Common myeloid progenitor, CD34-positive (primary cell): ENCODE results near the gene KIAA1217.

Source experiments
- CTCF ChIA-PET: fragments of 350-600 bp; sonication (Branson Sonifier 250); formaldehyde crosslinking; loops from one replicate; lab custom pipeline; 2021; ENCODE audit warnings: antibody characterized with exemption; lab: Charles Lee
- POLR2A ChIA-PET: fragments of 350-600 bp; sonication (Branson Sonifier 250); formaldehyde crosslinking; loops from one replicate; lab custom pipeline; 2021; ENCODE audit warnings: antibody characterized with exemption; lab: Charles Lee
- DNase-seq, 3 donors: peaks; one replicate each; pipeline versions ENCODE4 v3.0.0 to v3.0.0-alpha.2; 2013
- H3K27ac ChIP-seq, 2 experiments: 1 replicate in 1 of 2; 2 replicates in 1 of 2; pipeline ENCODE4 v1.7.0; 2013; ENCODE audit warnings: inconsistent platforms in 2 of 2, low read length in 2 of 2, mild to moderate bottlenecking in 2 of 2, low read depth in 1 of 2, moderate library complexity in 1 of 2; ENCODE audit not compliant: severe bottlenecking in 2 of 2, insufficient read depth in 1 of 2, poor library complexity in 1 of 2
- H3K27me3 ChIP-seq, 5 experiments: replicated peaks in 2 of 5; 1 replicate in 3 of 5; 2 replicates in 2 of 5; pipeline versions ENCODE4 v1.6.1 to v1.7.0; 2013; ENCODE audit warnings: low read length in 4 of 5, mild to moderate bottlenecking in 2 of 5, moderate library complexity in 2 of 5, inconsistent platforms in 1 of 5; ENCODE audit not compliant: insufficient read depth in 5 of 5, control insufficient read depth in 4 of 5
- H3K36me3 ChIP-seq, 4 experiments: 1 replicate in 2 of 4; 2 replicates in 2 of 4; pipeline versions ENCODE4 v1.6.1 to v1.7.0; 2013; ENCODE audit warnings: low read length in 3 of 4, control low read depth in 1 of 4, mild to moderate bottlenecking in 1 of 4; ENCODE audit not compliant: control insufficient read depth in 4 of 4, insufficient read depth in 4 of 4
- H3K4me1 ChIP-seq, 4 experiments: 1 replicate in 3 of 4; 2 replicates in 1 of 4; pipeline versions ENCODE4 v1.6.1 to v1.7.1; 2013; ENCODE audit warnings: low read length in 3 of 4, mild to moderate bottlenecking in 3 of 4, control low read depth in 1 of 4, inconsistent platforms in 1 of 4, moderate library complexity in 1 of 4; ENCODE audit not compliant: control insufficient read depth in 4 of 4, insufficient read depth in 4 of 4; ENCODE audit errors: control extremely low read depth in 1 of 4
- H3K4me3 ChIP-seq, 7 experiments: 1 replicate in 4 of 7; 2 replicates in 3 of 7; pipeline versions ENCODE4 v1.5.1 to v1.7.0; 2013; ENCODE audit warnings: mild to moderate bottlenecking in 7 of 7, low read length in 6 of 7, moderate library complexity in 6 of 7, inconsistent platforms in 2 of 7, low read depth in 2 of 7, control low read depth in 1 of 7; ENCODE audit not compliant: insufficient read depth in 4 of 7, control insufficient read depth in 1 of 7; ENCODE audit errors: extremely low read depth in 1 of 7
- H3K9me3 ChIP-seq, 5 experiments: 1 replicate in 4 of 5; 2 replicates in 1 of 5; pipeline versions ENCODE4 v1.6.1 to v1.7.1; 2013; ENCODE audit warnings: low read length in 4 of 5, mild to moderate bottlenecking in 2 of 5, inconsistent platforms in 1 of 5, low read depth in 1 of 5, moderate library complexity in 1 of 5; ENCODE audit not compliant: control insufficient read depth in 4 of 5, insufficient read depth in 2 of 5; ENCODE audit errors: control extremely low read depth in 1 of 5
- WGBS: methylation state at CpG from one replicate; pipeline ENCODE4 v1.1.5; 2013; ENCODE audit not compliant: insufficient coverage; 5-methylcytosine and 5-hydroxymethylcytosine counted together

KIAA1217 gene

DNA sequence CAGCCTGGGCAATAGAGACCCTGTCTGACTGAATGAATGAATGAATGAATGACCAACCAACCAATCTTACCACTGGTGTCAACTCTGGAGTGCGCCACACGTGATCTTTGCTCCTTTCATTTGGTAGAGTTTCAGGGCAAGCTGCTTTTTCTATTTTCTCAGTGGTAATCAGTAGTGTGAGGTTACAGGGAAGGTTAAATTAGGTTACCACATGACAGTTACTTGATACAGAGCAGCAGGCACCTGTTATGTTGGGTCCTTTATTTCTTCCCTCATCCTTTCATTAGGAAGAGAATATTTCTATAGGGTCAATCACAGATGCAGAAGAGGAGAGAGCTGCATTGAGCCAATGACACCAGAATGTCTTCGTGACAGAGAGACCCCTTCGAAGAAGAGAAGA, 167.8 kb downstream of the KIAA1217 start:
- H3K36me3 ChIP-seq = no peaks in the 10 kb centered on the region
- WGBS = 90% methylated on average over 2 of the region's 4 CpGs
- ChIA-PET CTCF (no interaction called here), POLR2A (no interaction called here)
- H3K27me3 ChIP-seq = peaks cover 0 to 3% (median 0%) of the 10 kb centered on the region in 5 experiments
- H3K27ac ChIP-seq = no peak overlapping the region
- no peaks in the 10 kb centered on the region for H3K9me3 ChIP-seq
- no peaks in the 10 kb centered on the region for H3K4me1 ChIP-seq
- no peak overlapping the region for H3K4me3 ChIP-seq
- DNase-seq = no peak

DNA sequence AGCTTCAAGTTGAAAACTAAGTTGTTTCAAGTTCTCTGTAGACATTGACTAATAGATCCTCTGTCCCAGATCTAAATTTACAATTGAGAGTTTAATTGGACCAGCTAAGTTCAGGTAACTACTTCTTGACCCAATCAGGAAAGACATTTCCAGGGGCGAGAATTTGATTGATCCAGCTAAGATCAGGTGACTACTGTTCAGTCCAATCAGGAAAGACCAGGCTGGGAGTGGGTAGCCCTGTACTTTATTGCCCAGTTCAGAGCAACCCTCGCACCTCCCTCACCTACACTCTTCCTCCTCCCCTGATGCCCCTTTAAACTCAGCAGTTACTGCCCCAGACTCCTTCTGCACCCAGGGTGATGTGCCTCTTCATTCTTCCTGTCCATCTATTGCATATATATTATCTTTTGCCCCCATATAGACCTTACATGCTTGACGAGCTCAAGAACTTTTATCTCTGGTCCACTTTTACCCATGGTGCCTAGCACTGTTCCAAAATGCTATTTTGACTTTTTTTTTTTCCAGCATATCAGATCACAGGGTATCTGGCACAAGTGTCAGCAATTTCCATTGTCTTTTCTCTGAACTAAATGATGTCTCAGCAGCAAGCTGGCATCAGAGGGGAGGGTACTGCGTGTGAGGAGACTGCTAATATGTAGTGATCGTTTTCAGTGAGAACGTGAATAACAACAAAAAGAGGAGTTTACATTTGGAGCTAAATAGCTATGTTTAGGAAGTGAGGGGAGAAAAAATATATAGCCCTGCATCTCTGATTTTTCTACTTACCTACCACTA, 169.4 kb downstream of the KIAA1217 start:
- Histone ChIP-seq H3K4me1 (peaks cover 0 to under 1% (median 0%) of the 10 kb centered on the region in 4 experiments), H3K9me3 (no peaks in the 10 kb centered on the region), H3K4me3 (no peak overlapping the region), H3K36me3 (no peaks in the 10 kb centered on the region), H3K27ac (no peak overlapping the region), H3K27me3 (peaks cover 0 to 6% (median 2%) of the 10 kb centered on the region in 5 experiments)
- ChIA-PET CTCF (interaction anchor here (2.0 kb wide), 1 partner anchor 16 kb away, joined by 5 read pairs; no protein-coding TSS in a partner anchor), POLR2A (interaction anchor here (0.7 kb wide), 1 partner anchor 1301 kb away, joined by 3 read pairs; no protein-coding TSS in a partner anchor)
- 100% methylated on average over 5 of the region's 6 CpGs for WGBS
- no peak for DNase-seq

DNA sequence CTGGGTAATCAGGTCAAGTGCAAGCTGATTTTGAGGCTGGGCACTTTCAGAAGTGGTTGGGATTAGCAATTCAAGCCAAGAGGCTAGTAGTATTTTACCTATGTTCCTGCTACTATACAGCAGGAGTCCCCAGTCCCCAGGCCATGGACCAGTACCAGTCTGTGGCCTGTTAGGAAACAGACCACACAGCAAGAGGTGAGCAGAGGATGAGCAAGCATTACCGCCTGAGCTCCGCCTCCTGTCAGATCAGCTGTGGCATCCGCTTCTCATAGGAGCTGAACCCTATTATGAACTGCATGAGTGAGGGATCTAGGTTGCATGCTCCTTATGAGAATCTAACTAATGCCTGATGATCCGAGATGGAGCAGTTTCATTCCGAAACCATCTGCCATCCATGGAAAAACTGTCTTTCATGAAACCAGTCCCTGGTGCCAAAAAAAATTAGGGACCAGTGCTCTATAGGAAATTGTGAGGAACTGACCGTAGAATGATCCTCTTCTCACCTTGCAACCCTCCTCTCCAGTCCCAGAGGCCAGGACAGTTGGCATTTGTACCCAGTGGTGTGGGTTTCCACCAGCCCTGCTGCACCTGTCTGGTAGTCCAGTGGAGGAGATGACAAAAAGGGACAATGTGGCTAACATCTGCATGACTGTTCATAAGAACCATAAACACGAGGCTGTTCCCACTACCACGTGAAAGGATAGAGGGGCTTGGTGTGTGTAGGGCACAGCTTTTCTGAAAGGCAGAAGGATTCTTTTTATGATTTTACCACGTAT, 172.5 kb downstream of the KIAA1217 start:
- ChIA-PET CTCF (no interaction called here), POLR2A (no interaction called here)
- Histone ChIP-seq H3K36me3 (no peaks in the 10 kb centered on the region), H3K9me3 (no peaks in the 10 kb centered on the region), H3K27me3 (peaks cover 0 to 14% (median 11%) of the 10 kb centered on the region in 5 experiments), H3K4me3 (no peak overlapping the region), H3K4me1 (peaks cover 0 to 8% (median 5%) of the 10 kb centered on the region in 4 experiments), H3K27ac (no peak overlapping the region)
- DNase-seq = no peak
- WGBS = 94% methylated on average over 8 of the region's 9 CpGs

DNA sequence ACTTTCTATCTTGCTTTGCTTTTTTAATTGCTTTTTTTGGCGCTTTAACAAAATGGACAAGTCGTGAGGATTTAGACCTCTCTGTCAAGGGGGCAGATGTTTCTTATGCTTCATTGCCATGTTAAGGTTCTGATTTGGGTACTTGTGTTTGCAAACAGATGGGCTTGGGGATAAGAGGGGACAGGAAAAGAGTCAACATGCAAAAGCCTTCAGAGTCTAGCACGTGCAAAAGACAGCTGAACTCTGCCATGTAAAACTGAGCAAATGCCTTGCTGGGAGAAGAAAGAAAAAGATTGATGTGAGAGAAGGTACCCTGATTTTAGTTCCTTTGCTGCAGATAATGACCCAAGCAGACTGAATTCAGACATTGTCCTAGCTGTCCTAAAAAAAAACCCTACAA, 173.1 kb downstream of the KIAA1217 start:
- Histone ChIP-seq H3K27me3 (peaks cover 0 to 14% (median 11%) of the 10 kb centered on the region in 5 experiments), H3K27ac (no peak overlapping the region), H3K36me3 (no peaks in the 10 kb centered on the region), H3K4me1 (peaks cover 0 to 8% (median 5%) of the 10 kb centered on the region in 4 experiments), H3K4me3 (no peak overlapping the region), H3K9me3 (no peaks in the 10 kb centered on the region)
- ChIA-PET POLR2A (no interaction called here), CTCF (no interaction called here)
- DNase-seq = peak in 1 of 3 donors; percentile 3
- WGBS = 46% methylated on average over 2 of the region's 3 CpGs

DNA sequence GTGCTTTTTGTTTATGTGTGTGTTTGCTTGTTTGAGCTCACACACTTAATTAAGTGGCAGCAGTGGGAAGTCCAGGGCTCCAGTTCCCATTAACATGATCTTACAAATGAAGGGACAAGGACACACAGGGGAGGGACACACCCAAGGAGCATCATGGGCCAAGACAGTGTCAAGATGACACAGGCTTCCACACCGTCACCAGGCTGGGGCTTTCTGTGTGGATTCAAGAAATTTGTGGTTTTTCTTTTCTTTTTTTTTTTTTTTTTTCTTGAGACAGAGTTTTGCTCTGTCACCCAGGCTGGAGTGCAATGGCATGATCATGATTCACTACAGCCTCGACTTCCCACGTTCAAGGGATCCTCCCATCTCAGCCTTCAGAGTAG, 173.6 kb downstream of the KIAA1217 start:
- peak in 2 of 3 donors; percentile 15 to 17 for DNase-seq
- Histone ChIP-seq H3K36me3 (no peaks in the 10 kb centered on the region), H3K27me3 (peaks cover 0 to 14% (median 11%) of the 10 kb centered on the region in 5 experiments), H3K9me3 (no peaks in the 10 kb centered on the region), H3K27ac (no peak overlapping the region), H3K4me1 (peaks cover 0 to 8% (median 5%) of the 10 kb centered on the region in 4 experiments), H3K4me3 (no peak overlapping the region)
- WGBS = no CpG with 5 or more reads among the region's 3 CpGs
- CTCF ChIA-PET = no interaction called here
- POLR2A ChIA-PET = no interaction called here

DNA sequence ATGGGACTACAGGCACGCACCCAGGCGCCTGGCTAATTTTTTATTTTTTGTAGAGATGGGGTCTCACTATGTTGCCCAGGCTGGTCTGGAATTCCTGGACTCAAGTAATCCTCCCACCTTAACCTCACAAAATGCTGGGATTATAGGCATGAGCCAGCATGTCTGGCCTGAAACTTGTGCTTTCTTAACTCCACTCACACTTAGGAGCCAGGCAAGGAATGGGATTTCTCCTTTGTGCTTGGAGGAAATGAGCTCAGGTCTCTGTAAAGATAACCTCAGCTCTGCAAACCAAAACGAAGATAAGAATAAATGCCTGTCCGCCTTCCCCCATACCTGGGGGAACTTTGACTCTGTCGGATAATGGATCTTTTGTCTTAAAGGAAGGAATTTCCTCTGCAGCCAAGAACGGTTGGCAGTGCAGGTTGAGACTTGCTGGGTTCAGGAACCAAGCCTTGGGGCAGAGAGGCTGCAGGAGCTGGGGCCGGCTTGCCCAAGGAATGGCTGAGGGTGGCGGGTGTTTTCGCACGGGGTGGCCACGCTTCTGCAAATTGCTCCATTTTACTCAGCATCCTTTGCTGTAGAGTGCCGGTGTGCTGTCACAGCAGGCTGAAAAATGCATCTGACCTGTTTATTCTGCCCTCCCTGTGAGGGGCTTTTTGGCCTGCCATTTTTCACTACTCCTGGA, 174.2 kb downstream of the KIAA1217 start:
- H3K4me3 ChIP-seq = no peak overlapping the region
- peak in 1 of 3 donors; percentile 0 for DNase-seq

More for the DNA sequence above, 174.2 kb downstream of the KIAA1217 start:
- WGBS = 50% methylated on average over 9 of the region's 12 CpGs
- H3K27ac ChIP-seq = no peak overlapping the region
- H3K36me3 ChIP-seq = no peaks in the 10 kb centered on the region
- ChIA-PET POLR2A (no interaction called here), CTCF (no interaction called here)
- H3K9me3 ChIP-seq = no peaks in the 10 kb centered on the region
- H3K27me3 ChIP-seq = peaks cover 0 to 14% (median 11%) of the 10 kb centered on the region in 5 experiments
- peaks cover 0 to 8% (median 5%) of the 10 kb centered on the region in 4 experiments for H3K4me1 ChIP-seq
